MM.1S (cell line): ENCODE results near the gene CDH12.

Experiments
- DNase-seq: peaks from one replicate; pipeline ENCODE4 v3.0.0-alpha.2; 2015
- H2AFZ ChIP-seq: fragments of 300-600 bp; sonication (generic); 2 replicates; pipeline ENCODE4 v1.6.0; 2016; ENCODE audit warnings: antibody characterized with exemption, low read length
- H3F3A ChIP-seq: fragments of 300-600 bp; sonication (generic); 2 replicates; pipeline ENCODE4 v1.6.1; 2016; ENCODE audit warnings: mild to moderate bottlenecking, antibody characterized with exemption, low read length, moderate library complexity, mixed read lengths; ENCODE audit not compliant: insufficient read depth
- H3K27ac ChIP-seq: fragments of 300-600 bp; sonication (generic); 2 replicates; pipeline ENCODE4 v1.5.1; 2016; ENCODE audit warnings: mild to moderate bottlenecking, low read length
- H3K27me3 ChIP-seq: fragments of 300-600 bp; sonication (generic); replicated peaks from 2 replicates; pipeline ENCODE4 v1.6.0; 2016; ENCODE audit warnings: low read length; ENCODE audit not compliant: insufficient read depth
- H3K36me3 ChIP-seq: fragments of 300-600 bp; sonication (generic); replicated peaks from 2 replicates; pipeline ENCODE4 v1.6.1; 2016; ENCODE audit warnings: mild to moderate bottlenecking, low read length, mixed read lengths; ENCODE audit not compliant: insufficient read depth
- H3K4me1 ChIP-seq: fragments of 300-600 bp; sonication (generic); 2 replicates; pipeline ENCODE4 v1.6.1; 2016; ENCODE audit warnings: low read length, mixed read lengths
- H3K4me2 ChIP-seq: fragments of 300-600 bp; sonication (generic); 2 replicates; pipeline ENCODE4 v1.6.0; 2016; ENCODE audit warnings: low read depth, low read length
- H3K4me3 ChIP-seq: fragments of 300-600 bp; sonication (generic); 2 replicates; pipeline ENCODE4 v1.5.1; 2016; ENCODE audit warnings: low read length, mixed read lengths
- H3K79me2 ChIP-seq: fragments of 300-600 bp; sonication (generic); 2 replicates; pipeline ENCODE4 v1.6.1; 2016; ENCODE audit warnings: mixed run types, low read length, mixed read lengths
- H3K9ac ChIP-seq: fragments of 300-600 bp; sonication (generic); 2 replicates; pipeline ENCODE4 v1.6.1; 2016; ENCODE audit warnings: low read length, mixed read lengths
- H3K9me2 ChIP-seq: fragments of 300-600 bp; sonication (generic); replicated peaks from 2 replicates; pipeline ENCODE4 v1.6.1; 2016; ENCODE audit warnings: mild to moderate bottlenecking, low read length, mixed read lengths; ENCODE audit not compliant: insufficient read depth
- H3K9me3 ChIP-seq: fragments of 300-600 bp; sonication (generic); replicated peaks from 2 replicates; pipeline ENCODE4 v1.6.1; 2016; ENCODE audit warnings: mild to moderate bottlenecking, low read length, mixed read lengths; ENCODE audit not compliant: insufficient read depth
- H4K20me1 ChIP-seq: fragments of 300-600 bp; sonication (generic); 2 replicates; pipeline ENCODE4 v1.6.1; 2016; ENCODE audit warnings: mild to moderate bottlenecking, low read length, moderate library complexity, mixed read lengths; ENCODE audit not compliant: insufficient read depth
- CTCF ChIP-seq: fragments of 300-600 bp; sonication (generic); IDR thresholded peaks from 2 replicates; pipeline ENCODE4 v1.5.1; 2016; ENCODE audit warnings: antibody characterized with exemption, low read length, mixed read lengths
- EZH2 ChIP-seq: fragments of 300-600 bp; sonication (generic); optimal IDR thresholded peaks from 2 replicates; pipeline ENCODE3; 2017; ENCODE audit warnings: low read depth, mild to moderate bottlenecking, antibody characterized with exemption, low read length, mixed read lengths
- EZH2phosphoT487 ChIP-seq: fragments of 300-600 bp; sonication (generic); IDR thresholded peaks from 2 replicates; pipeline ENCODE4 v1.6.1; 2018; ENCODE audit warnings: antibody characterized with exemption, low read length

The CDH12 gene

GRCh38 chr5:22899341-22899740 is 46.2 kb upstream of the CDH12 start:
- Histone ChIP-seq H3K4me2 (no peak overlapping the region), H3K27ac (no peak overlapping the region), H3K4me1 (no peaks in the 10 kb centered on the region), H2AFZ (no peak overlapping the region), H3K9me3 (no peaks in the 10 kb centered on the region), H3K27me3 (no peaks in the 10 kb centered on the region), H3K9me2 (no peaks in the 10 kb centered on the region), H3K36me3 (no peaks in the 10 kb centered on the region), H3K79me2 (no peaks in the 10 kb centered on the region), H3K4me3 (no peak overlapping the region), H3K9ac (no peak overlapping the region), H3F3A (no peaks in the 10 kb centered on the region), H4K20me1 (no peaks in the 10 kb centered on the region)
- no peak for TF ChIP-seq EZH2
- no peak for TF ChIP-seq CTCF
- TF ChIP-seq EZH2phosphoT487, result no peak
- DNase-seq, result no peak

GRCh38 chr5:22896152-22896551 is 43.0 kb upstream of the CDH12 start:
- no peak overlapping the region for H2AFZ ChIP-seq
- H3K79me2 ChIP-seq, result no peaks in the 10 kb centered on the region
- H4K20me1 ChIP-seq, result no peaks in the 10 kb centered on the region
- TF ChIP-seq EZH2 (no peak), CTCF (no peak), EZH2phosphoT487 (no peak)
- no peaks in the 10 kb centered on the region for H3F3A ChIP-seq
- H3K4me2 ChIP-seq, result no peak overlapping the region
- H3K36me3 ChIP-seq, result no peaks in the 10 kb centered on the region
- H3K27ac ChIP-seq, result no peak overlapping the region
- no peak for DNase-seq
- no peaks in the 10 kb centered on the region for H3K9me2 ChIP-seq
- no peaks in the 10 kb centered on the region for H3K4me1 ChIP-seq
- H3K9ac ChIP-seq, result no peak overlapping the region
- H3K4me3 ChIP-seq, result no peak overlapping the region
- no peaks in the 10 kb centered on the region for H3K27me3 ChIP-seq
- H3K9me3 ChIP-seq, result no peaks in the 10 kb centered on the region

- Histone ChIP-seq H3K79me2 (no peaks in the 10 kb centered on the region), H3K4me2 (no peak overlapping the region), H3F3A (no peaks in the 10 kb centered on the region), H3K27ac (no peak overlapping the region), H3K4me1 (no peaks in the 10 kb centered on the region), H4K20me1 (no peaks in the 10 kb centered on the region), H2AFZ (no peak overlapping the region), H3K9me2 (no peaks in the 10 kb centered on the region), H3K9me3 (no peaks in the 10 kb centered on the region), H3K4me3 (no peak overlapping the region), H3K27me3 (no peaks in the 10 kb centered on the region), H3K9ac (no peak overlapping the region), H3K36me3 (no peaks in the 10 kb centered on the region)
- no peak for TF ChIP-seq CTCF
- no peak for TF ChIP-seq EZH2phosphoT487
- no peak for TF ChIP-seq EZH2
- no peak for DNase-seq
These were observed 39.3 kb upstream of the CDH12 start for GRCh38 chr5:22892441-22892840.
